ENCODE data around the gene RBM48.
A peak's percentile ranks its signal among the peaks of the same experiment; 100 is the strongest.
"Not testable (repeated sequence)": the region's sequence is repeated elsewhere in the genome, so short reads cannot be mapped to it uniquely, and the experiment has no call there.

The RBM48 gene

DNA sequence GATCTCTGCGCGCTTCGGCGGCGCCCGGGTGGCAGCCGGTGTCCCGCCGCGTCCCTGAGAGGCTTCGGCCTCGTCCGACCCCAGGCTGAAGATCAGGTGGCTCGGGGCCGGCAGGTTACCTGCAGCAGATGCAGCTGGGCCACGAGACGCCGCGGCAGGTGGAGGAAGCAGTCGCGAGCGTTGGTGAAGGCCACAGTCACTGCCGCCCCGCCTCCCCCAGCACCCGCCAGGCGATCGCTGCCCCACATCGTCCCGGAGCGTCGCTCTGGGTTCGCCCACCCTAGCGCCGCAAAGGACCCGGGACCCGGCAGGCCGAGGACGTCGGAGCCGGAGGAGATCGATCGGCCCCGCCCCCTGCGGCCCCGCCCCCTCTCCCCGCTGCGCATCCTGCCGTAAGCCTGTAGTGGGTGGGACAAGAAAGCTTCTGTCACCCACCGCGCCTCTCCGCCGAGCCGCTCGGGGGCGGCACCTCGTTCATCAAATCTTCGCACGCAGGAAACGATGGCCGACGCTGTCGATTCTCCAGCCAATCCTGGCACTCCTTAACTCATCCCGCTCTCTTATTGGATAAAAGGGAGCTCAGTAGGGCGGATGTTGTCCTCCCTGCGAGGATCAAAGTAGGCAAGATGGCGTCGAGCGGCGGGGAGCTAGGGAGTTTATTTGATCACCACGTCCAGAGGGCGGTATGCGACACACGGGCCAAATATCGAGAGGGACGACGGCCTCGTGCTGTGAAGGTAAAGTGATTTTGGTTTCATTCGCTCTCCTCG, at the start of gene RBM48, which contains the start of gene PEX1:
RBM48 (plus strand) TSS at position 608 of the 770 bp plus-strand sequence; CDS start at position 627, 19 bp downstream.
PEX1 (minus strand) TSS at position 333 of the 770 bp plus-strand sequence; CDS start at position 248, 85 bp downstream.
- DNase-seq = peak; percentile 98

- not testable (repeated sequence) for DNase-seq
Measured at GRCh38 chr7:92479146-92479545, 49.4 kb upstream of the RBM48 start.

GRCh38 chr7:92483624-92484023, 45.0 kb upstream of the RBM48 start:
- DNase-seq = not testable (repeated sequence)

- not testable (repeated sequence) for DNase-seq
Measured at GRCh38 chr7:92484226-92484625, 44.4 kb upstream of the RBM48 start.

GRCh38 chr7:92485267-92485892, 43.2 kb upstream of the RBM48 start:
- no peak for DNase-seq

- no peak for DNase-seq
Measured at GRCh38 chr7:92485974-92486373, 42.6 kb upstream of the RBM48 start.

GRCh38 chr7:92487804-92488203, 40.8 kb upstream of the RBM48 start:
- DNase-seq = no peak

GRCh38 chr7:92489634-92490033, 39.0 kb upstream of the RBM48 start:
- no peak for DNase-seq

GRCh38 chr7:92496876-92497275, 31.7 kb upstream of the RBM48 start:
- DNase-seq = no peak

DNA sequence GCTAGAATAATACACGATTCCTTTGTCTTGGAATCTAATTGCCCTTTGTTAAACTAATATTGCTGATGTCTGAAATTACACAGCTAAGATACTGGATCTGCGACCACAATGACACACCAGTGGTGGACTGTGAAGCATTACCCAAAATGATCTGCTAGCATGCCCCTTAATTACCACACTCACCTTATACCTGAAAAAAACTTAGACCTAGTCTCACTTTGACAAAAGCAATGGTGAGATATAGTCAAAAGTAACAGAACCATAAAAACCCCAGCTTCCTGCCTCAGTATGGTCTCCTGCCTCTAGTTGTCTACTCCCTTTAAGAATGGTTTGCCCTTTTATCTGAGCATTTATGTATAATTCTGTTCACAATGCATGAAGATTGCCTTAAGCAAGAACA, 30.0 kb upstream of the RBM48 start:
- DNase-seq = no peak

DNA sequence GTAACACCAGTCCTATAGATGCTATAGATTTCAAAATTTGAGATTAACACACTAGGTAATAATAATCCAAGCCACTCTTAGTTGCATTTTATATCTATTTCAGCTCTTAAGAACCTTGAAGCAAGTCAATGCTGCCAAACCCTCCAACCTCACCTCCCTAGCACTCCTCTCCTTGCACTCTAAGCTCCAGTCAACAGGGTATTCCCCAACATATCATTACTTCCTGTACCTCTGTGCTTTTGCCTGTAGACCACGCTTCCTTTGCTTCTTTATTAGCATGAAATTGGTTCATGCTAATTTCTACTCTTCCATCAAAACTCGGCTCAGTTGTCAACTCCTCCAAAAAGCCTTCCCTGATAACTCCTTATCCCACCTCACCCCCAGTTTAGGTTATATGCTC, 24.8 kb upstream of the RBM48 start:
- no peak for DNase-seq

DNA sequence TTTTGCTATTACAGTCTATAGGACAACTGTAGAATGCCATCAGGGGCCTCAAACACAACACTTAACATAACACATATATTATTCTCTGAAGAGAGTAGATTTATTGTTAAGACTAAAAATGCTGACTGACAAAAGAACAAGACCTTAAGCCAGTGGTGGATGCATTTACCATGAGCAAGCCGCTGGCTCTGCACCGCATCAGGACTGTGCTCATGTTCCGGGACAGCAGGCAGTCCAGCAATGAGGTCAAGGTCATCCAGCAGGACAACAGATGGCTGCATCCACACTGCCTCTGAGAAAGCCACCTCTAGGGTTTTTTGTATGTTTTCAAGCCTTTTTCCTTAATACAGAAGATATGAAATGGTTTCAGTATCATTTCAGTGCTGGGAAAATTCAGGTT, 24.0 kb upstream of the RBM48 start:
- DNase-seq = no peak

DNA sequence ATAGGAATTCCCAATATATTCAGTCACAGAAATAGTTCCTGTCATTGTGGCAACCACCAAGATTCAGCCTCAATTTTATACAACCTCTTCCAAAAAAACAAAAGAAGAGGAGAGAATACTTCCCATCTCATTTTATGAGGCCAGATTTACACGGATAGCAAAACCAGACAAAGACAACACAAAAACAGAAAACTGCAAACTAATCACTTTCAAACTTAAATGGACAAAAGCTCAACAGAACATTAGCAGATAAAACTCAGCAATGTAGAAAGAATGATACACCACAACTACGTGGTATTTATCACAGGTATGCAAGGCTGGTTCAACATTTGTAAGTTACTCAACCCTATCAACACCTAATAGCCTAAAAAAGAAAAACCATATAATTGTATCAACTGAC, 22.2 kb upstream of the RBM48 start:
- DNase-seq = no peak

DNA sequence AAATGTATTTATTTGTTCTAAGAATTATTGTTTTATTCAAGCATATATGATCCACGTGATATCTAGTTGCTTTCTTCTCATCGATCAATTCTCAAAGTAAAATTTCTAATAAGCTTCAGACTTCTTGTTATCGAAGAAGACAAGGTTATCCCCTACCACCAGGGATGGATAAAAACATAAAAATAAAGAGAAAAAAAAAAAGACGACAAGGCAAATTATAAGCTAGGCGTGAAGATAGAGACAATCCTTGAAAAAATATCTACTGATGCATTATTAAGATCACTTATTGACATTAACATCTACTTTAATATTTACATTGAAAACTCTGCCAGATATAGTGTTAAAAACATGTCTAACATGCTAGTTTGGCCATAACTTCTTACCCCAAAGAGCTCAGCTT, 19.6 kb upstream of the RBM48 start:
- DNase-seq = no peak

- DNase-seq = no peak
Measured at GRCh38 chr7:92513167-92513902, 15.3 kb upstream of the RBM48 start.

DNA sequence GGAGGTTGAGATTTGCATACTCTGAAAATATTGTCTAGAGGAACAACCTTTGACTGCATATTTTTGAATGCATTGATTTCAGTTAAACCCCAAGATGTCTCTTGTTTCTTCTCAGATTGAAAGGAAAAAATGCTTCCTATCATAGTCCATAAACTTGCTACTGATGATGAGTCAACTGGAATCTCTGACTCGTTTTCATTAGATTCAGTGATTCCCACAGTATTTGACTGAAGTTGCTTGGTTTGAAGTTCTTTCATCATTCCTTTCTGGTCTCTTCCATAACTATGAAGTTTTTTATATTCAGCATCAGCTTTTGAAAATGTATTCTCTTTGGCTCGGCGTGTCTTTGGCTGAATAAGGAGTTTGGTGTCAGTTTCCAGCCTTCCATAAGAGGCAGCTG, 11.0 kb upstream of the RBM48 start:
- no peak for DNase-seq

DNA sequence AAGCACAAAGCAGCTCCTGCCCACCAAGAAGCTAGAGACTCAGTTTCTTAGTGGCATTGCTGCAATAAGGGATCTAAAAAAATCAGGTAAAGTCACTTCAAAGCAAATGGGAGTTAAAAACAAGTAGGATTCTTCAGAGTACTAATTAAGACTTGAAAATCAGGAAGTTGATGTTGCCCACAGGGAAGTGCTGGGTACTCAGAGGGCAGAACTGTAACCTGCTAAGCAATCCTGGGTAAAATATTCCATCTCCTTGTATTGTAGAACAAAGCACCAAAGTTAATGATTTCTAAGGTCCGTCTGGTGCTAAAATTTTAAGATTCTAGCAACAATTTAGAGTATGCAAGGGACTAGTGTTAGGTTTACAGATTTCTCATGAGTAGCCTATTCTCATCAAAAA, 8.6 kb upstream of the RBM48 start:
- DNase-seq = no peak

DNA sequence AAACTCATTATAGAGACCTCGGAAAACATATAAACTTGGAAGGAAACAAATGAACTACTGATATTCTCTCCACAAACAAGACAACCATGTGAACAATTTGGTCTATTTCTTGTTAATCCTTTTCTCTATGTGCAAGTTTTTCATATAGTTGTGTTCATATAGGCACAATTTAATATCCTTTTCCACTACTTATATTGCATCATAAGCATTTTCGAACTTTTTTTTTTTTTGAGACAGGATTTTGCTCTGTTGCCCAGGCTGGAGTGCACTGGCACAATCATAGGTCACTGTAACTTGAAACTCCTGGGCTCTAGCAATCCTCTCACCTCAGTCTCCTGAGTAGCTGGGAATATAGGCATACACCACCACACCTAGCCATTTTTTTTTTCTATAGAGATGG, 5.5 kb upstream of the RBM48 start:
- no peak for DNase-seq

- DNase-seq = peak; percentile 36
Measured at GRCh38 chr7:92527300-92528187, 1.1 kb upstream of the RBM48 start.

DNA sequence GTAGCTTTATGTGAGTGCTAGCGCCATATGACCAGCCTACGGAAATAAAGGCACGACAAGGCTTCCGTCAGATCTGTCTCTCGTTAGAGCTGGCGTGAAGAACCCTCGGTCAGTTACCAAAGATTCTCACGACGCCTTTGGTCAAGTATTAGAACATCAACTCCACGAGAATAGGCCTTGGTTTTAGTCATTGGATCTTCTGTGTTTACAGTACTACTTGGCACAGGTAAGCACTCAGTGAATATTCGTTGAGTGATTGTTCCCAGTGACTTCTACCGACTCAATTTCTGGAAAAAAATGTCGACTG, 316 bp downstream of the RBM48 start:
- no peak for DNase-seq

- DNase-seq = no peak
Measured at GRCh38 chr7:92534572-92534971, 6.0 kb downstream of the RBM48 start.

DNA sequence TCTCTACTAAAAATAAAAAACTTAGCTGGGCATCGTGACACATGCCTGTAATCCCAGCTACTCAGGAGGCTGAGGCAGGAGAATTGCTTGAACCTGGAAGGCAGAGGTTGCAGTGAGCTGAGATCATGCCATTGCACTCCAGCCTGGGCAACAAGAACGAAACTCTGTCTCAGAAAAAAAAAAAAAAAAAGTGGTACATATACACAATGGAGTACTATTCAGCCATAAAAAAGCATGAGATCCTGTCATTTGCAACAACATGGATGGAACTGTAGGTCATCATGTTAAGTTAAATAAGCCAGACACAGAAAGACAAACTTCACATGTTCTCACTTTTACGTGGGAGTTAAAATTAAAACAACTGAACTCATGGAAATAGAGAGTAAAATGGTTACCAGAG, 14.9 kb downstream of the RBM48 start:
- not testable (repeated sequence) for DNase-seq

- not testable (repeated sequence) for DNase-seq
Measured at GRCh38 chr7:92545116-92545515, 16.5 kb downstream of the RBM48 start.
